GM12873 (cell line): ENCODE results near the gene SDHB.

ENCODE experiments used
- CTCF ChIP-seq: IDR thresholded peaks from 2 replicates; pipeline ENCODE4 v1.5.1; 2012; ENCODE audit warnings: low read depth, mild to moderate bottlenecking, moderate library complexity, low read length, control low read depth; ENCODE audit not compliant: insufficient read depth; ENCODE audit errors: missing control alignments

Gene SDHB

GRCh38 chr1:17053685-17054410, at the start of gene SDHB:
Gene SDHB (minus strand): TSS chr1:17054032. CDS start chr1:17054019, 13 bp downstream.
- TF ChIP-seq CTCF: no peak

- TF ChIP-seq CTCF: no peak
These were observed 48.4 kb upstream of the SDHB start for GRCh38 chr1:17102232-17102631.

GRCh38 chr1:17101261-17101660, 47.4 kb upstream of the SDHB start:
- no peak for TF ChIP-seq CTCF

- TF ChIP-seq CTCF: no peak
These were observed 45.9 kb upstream of the SDHB start for GRCh38 chr1:17099616-17100340.

GRCh38 chr1:17098446-17099317, 44.9 kb upstream of the SDHB start:
- no peak for TF ChIP-seq CTCF

- no peak for TF ChIP-seq CTCF
These were observed 44.0 kb upstream of the SDHB start for GRCh38 chr1:17097787-17098186.

GRCh38 chr1:17097147-17097546, 43.3 kb upstream of the SDHB start:
- no peak for TF ChIP-seq CTCF
